CD1c-positive myeloid dendritic cell (primary cell): ENCODE results near the gene HSD11B1L.
A peak's percentile ranks its signal among the peaks of the same experiment; 100 is the strongest.

Source experiments
- DNase-seq: peaks from one replicate; pipeline ENCODE4 v3.0.0-alpha.2; 2016; ENCODE audit errors: extremely low spot score

HSD11B1L gene

GRCh38 chr19:5680437-5681368 lies at the start of gene HSD11B1L, which contains the start of gene MICOS13:
Gene HSD11B1L, plus strand, starts transcription at chr19:5681027. Its CDS starts 3,806 bp downstream, at chr19:5684833.
Gene MICOS13, minus strand, starts transcription at chr19:5680516. Its CDS starts 30 bp downstream, at chr19:5680486.
- DNase-seq, result peak; percentile 99

GRCh38 chr19:5631567-5632240 lies 49.1 kb upstream of the HSD11B1L start:
- no peak for DNase-seq

GRCh38 chr19:5632241-5632612 lies 48.6 kb upstream of the HSD11B1L start:
- DNase-seq, result no peak

- DNase-seq, result no peak
Observed at GRCh38 chr19:5632657-5633056, 48.2 kb upstream of the HSD11B1L start.

- peak; percentile 61 for DNase-seq
Observed at GRCh38 chr19:5635427-5635826, 45.4 kb upstream of the HSD11B1L start.

DNA sequence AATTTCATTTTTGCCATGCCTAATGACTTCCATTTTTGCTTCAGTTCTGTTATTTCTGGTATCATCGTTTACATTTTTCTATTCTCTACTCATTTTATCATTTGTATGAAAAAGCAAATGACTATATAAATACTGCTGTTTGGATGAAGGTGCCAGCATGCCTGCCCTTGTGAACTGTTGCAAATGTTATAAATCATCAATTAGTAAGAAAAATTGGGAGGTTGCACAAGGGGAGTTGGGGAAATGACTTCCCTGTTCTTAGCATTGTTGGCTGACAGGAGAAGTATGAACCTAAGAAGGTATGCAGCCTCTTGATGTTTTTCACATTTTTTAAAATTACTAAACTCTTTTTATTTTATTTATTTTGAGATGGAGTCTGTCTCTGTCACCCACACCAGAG lies 42.9 kb upstream of the HSD11B1L start:
- DNase-seq, result no peak

GRCh38 chr19:5641171-5641570 lies 39.7 kb upstream of the HSD11B1L start:
- DNase-seq, result no peak

DNA sequence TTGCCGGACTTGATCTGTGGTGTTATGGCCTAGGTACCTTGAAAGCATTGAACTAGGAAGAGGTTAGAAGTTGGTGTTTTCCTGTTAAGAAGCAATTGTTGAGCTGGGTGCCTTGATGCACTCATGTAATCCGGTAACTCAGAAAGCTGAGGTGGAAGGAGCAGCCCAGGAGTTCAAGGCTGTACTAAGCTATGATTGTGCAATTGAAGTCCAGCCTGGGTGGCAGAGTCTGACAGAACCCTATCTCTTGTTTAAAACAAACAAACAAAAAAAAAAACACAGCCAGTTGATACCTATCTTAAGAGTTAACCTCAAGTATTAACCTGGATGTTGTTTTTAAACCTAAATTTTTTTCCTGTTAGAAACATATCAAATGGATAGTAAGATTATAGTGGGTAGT lies 38.6 kb upstream of the HSD11B1L start:
- no peak for DNase-seq

DNA sequence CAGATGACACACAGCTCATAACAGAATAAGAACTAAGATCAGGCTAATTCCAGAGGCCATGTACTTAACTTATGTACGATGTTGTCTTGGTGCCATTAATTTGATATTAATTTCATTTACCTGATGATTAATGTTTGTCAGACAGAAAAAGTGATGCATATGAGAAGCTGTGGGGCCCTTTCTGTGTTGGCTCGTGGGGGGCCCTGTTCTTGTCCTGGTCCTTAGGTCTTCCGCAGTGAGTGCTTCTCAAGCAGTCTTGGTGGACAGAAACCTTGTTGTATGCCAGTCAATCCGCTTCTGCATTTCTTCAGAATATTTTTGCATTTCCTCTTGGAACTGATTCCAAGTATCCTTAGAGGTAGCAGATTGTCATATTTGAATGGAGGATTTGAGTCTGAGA lies 37.8 kb upstream of the HSD11B1L start:
- DNase-seq, result no peak

GRCh38 chr19:5644037-5644436 lies 36.8 kb upstream of the HSD11B1L start:
- no peak for DNase-seq

GRCh38 chr19:5645409-5645808 lies 35.4 kb upstream of the HSD11B1L start:
- no peak for DNase-seq

DNA sequence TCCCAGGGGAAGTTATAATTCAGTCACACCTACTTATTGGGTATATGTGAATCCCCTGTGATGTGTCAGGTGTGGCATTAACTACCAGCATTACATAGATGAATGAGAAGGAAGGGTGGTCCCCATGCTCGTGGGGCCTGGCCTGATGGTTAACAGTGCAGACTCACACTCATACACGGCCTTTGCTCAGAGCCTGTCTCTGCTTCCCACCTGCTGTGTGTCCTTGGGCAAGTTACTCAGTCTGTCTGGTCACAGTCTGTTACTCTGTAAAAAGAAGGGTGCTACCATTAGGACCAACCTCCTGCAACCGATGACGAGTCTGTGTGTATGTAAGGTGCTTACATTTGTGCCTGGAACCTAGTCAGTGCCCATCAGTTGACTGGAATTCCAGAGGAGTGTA lies 34.1 kb upstream of the HSD11B1L start:
- no peak for DNase-seq

- DNase-seq, result no peak
Observed at GRCh38 chr19:5648464-5648863, 32.4 kb upstream of the HSD11B1L start.

- no peak for DNase-seq
Observed at GRCh38 chr19:5651361-5651760, 29.5 kb upstream of the HSD11B1L start.

DNA sequence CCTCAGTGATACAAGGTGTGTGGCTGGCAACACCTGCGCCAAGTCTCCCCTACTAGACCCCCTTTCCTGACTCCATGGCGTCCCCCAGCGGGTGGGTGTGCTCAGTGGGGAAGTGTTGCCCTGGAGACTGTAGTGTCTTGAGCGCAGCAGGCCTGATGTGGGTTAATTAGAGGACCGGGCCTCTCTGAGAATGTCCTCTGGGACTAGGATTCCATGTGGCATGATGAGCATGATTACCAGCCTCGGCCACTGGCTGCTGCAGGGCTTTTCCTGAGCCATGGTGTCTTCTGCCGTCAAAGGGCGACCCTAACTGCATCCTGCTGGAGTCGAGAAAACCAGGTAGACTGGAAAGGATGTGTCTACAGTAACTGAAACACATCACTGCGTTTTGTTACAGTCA lies 28.6 kb upstream of the HSD11B1L start:
- no peak for DNase-seq

- DNase-seq, result no peak
Observed at GRCh38 chr19:5654931-5655330, 25.9 kb upstream of the HSD11B1L start.

- DNase-seq, result no peak
Observed at GRCh38 chr19:5655412-5655811, 25.4 kb upstream of the HSD11B1L start.

DNA sequence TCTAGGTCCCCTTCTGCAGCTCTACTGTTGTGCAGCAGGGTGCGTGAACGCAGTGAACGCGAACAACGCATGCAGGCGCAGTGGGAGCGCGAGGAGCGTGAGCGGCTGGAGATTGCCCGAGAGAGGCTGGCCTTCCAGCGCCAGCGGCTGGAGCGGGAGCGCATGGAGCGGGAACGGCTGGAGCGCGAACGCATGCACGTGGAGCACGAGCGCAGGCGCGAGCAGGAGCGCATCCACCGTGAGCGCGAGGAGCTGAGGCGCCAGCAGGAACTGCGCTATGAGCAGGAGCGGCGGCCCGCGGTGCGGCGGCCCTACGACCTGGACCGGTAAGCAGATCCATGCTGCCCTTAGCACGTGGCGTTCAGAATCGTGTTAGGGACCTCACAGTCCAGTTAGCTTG lies 19.3 kb upstream of the HSD11B1L start:
- no peak for DNase-seq

GRCh38 chr19:5663904-5664303 lies 16.9 kb upstream of the HSD11B1L start:
- no peak for DNase-seq

GRCh38 chr19:5664515-5664914 lies 16.3 kb upstream of the HSD11B1L start:
- DNase-seq, result no peak

DNA sequence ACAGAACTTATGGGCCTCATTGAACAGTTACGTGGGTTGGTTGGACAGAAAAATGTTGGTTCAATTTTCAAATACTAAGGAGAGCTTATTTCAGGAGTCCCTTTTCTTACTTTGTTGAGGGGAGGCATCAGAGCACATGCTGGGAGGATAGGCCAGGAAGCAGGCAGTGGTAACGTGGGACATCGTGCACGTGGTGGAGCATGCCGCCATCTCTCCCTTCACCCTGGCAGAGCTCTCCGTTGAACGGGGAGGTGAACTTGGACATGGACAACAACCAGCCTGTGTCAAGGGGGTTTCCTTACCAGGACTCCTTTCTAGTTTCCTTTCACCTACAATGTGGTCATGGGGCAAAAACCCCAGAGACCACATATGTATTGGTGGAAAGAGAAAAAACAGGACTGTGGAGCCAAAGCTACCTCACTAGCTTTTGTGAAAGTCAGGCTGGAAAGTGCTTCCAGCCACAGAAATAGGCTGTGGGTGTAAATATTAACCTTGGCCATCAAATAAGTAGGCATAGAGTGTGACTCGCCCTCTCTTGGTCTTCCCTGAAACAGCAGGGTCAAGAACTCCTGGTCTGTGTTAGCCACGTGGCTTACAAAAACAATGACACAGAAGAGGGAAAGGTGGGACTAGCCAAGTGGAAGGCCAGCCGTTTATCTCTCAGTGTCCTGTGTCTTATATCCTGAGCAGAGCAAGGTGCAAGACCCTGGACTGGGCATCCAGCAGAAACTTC lies 14.9 kb upstream of the HSD11B1L start:
- no peak for DNase-seq

DNA sequence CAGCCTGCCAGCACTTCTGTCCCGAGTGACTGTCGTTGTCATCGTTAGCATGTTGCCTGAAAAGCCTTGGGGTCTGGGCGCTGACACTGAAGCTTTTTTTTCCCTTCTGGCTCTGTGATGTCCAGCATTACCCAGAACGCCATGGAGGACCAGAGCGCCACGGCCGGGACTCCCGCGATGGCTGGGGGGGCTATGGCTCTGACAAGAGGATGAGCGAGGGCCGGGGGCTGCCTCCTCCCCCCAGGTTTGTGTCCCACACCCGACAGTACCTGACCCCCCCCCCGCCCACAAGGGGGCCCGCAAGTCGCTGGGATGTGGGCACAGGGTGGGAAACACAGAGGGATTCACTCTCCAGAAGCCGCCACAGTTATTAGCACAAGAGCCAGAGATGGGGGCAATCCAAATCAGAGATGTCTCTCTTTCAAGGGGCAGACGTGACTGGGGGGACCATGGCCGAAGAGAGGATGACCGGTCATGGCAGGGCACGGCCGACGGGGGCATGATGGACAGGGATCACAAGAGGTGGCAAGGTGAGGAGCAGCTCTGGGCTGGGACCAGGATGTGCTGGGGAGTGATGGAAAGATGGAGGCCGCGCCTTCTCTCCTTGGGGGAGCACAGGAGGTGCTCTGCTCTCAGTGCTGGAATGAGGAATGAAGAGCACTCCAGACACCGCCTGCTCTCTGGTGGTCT lies 13.8 kb upstream of the HSD11B1L start:
- no peak for DNase-seq
